Activated CD4-positive, alpha-beta T cell treated with anti-CD3 and anti-CD28 coated beads, Interleukin-2, amount 50 U/mL, for 24 hours (primary cell): Measurements from ENCODE around the gene TSPO.

Experiments used
- DNase-seq, 2 donors: peaks; one replicate each; pipeline ENCODE4 v3.0.0-alpha.2; 2020; ENCODE audit warnings: low read depth in 1 of 2, low spot score in 1 of 2

TSPO gene

DNA sequence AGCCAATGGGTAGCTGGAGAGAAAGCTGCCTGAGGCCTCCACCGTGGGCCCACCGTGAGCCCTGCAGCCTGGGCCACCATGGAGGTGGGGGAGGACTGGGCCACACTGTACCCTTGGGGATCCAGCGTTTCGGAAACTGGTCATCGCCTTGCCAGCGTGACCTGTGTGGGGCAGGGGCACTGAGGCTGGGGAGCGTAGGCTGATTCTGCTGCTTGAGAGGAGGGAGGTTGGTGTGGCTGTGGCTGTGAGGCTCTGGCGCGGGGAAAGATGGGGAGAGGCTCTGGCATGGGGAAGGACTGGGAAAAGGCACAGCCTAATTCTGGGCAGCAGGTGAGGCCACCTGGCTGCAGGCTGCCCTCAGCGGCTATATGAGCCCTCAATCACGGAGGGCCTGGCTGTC lies 48.2 kb downstream of the TSPO start:
- no peak for DNase-seq

DNA sequence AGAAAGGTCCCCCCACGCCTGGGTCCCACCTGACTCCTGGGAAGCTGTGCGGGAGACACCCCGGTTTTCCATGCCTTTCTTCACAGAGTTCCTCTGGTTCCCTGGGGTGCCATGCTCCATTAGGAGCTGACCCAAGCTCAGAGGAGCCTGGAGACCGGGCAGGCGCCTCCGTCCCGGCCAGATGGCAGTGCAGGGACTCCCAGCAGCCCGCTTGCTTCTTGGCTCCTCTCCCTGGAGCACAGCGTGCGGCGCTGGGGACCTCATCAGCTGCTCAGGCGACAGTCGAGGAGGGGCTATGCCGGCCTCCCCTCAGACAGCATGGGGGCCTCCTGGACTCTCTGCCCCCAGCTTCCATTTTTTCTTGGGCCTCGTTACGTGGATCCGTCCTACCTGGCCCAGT lies 48.7 kb downstream of the TSPO start:
- no peak for DNase-seq

DNA sequence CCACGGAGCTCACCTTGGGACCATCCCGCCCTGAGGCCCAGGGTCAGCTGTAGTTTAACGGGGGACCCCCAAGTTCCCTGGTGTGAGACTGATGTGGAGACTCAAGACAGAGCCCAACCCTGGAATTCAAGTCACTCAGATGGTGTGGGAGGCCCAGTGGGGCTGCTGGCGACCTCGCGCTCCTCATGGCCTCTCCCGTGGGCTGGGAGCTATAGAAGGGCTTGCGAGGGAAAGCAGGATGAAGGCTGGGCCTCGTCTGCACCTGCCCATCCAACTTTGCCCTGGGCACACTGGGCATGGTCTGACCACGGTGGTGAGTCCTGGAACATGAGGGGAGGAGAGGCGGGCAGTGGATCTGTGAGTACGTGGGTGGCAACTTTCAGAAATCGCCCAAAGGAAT lies 49.2 kb downstream of the TSPO start:
- DNase-seq: no peak

DNA sequence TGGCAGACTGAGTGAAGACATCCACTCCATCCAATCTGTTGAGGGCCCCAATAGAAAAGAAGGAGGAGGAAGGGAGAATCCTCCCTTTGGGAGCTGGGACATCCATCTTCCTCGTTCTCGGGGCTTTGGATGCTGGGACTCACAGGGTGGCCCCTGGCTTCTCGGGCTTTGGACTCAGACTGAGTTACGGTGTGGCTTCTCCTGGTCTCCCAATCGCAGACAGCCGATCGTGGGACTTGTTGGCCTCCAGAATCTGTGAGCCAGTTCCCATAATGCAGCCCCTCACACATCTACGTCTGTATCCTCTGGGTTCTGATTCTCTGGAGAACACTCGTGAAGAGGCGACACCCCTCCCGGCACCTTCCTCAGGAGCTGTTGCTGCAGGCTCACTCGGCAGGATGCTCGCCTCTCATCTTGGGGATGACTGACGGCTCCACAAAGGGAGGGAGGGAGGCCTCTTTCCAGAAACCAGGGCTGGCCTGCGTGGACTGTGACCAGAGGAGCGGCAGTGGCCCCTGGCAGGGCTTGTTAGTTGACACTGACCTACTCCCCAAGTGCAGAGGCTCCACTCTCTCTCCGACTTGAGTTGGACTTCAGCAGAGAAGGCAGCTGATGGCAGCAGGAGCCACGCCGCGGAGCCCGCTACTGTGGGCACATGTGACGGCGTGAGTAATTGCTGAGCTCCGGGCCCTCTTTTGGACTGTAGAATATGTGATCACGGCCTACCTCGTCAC lies 50.3 kb downstream of the TSPO start:
- DNase-seq: no peak

DNA sequence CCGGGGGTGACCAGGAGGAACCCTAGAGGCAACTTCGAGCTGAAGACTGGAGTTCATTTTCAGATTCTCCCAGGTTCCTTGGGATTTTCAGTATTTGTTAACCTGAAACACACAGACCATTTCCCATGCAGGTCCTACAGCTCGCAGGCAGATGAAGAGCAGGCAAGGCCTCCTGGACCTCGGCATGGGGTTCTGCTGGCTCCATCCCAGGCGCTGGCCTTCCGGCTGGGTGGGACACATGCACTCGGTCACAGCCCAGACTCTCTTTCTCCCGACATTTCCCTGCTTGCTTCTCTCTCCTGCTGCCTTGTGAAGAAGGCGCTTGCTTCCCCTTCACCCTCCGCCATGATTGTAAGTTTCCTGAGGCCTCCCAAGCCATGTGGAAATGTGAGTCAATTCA lies 51.0 kb downstream of the TSPO start:
- DNase-seq: no peak

DNA sequence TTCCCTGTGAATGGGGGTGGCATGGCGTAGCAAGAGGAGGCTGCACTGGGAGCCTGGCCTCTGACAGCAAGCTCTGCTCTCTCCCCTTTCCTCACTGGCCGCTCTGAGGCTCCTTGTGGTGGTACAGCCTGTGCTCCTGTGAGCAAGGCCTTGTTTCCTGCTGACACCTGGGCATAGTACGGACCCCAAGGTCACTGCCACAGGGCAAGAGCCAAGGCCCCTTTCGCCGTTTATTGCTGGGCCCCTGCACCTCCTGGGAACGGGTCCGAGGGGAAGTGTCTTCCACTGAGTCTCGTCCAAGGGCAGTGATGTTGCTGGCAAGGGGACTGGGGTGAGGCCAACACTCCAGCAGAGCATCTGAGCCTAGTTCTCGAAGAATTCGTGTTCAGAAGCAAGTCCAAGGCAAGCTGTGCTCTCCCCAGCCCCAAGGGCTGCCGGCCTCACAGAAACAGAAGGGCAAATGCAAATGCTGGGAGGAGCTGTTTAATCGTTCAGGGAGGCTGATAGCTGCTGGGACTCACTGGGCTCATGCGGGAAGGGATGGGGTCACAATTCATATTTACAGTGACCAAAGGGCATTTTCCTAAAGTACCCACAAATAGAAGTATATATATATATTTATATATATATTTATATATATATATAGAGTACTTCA lies 51.5 kb downstream of the TSPO start:
- no peak for DNase-seq

DNA sequence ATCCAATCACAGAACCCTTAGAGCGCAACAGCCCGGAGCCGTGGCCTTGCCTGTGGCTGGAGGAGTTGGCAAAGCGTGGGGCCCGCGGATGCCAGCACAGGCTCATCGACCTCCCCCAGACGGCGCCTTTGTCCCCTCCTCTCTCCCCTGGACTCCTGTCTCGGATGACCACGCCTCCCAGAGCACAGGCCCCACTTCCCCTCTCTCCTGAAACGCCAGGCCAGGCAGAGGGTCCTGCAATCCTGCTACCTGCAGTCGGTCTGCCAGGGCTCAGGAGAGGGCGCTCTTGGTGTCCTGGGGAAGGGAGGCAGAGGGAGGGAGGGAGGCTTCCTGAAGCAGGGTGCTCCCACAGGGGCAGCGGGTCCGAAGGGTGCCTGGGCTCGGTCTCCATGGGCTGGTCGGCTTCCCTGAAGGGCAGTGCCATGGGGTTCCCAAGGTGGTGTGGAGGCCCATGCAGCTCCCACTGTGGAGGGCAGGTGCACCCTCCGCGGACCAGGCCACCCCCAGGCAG lies 52.2 kb downstream of the TSPO start:
- DNase-seq: no peak

DNA sequence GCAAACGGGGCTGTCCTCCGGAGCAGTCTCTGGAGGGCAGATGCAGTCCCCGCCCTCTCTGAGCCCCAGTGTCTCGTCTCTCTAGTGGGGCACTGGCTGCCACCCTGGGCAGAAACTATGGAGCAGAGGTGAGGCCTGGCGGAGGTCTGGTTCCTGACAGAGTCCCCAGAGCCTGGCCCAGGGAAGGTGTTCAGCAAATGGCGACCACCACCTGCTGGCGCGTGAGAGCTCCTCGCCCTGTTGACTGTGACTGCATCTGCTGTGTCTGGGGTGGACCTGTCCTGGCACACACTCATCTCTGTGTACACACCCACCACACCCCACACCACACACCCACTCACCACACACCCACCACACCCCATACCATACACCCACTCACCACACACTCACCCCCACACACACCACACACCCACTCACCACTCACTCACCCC lies 53.9 kb downstream of the TSPO start:
- DNase-seq: no peak

DNA sequence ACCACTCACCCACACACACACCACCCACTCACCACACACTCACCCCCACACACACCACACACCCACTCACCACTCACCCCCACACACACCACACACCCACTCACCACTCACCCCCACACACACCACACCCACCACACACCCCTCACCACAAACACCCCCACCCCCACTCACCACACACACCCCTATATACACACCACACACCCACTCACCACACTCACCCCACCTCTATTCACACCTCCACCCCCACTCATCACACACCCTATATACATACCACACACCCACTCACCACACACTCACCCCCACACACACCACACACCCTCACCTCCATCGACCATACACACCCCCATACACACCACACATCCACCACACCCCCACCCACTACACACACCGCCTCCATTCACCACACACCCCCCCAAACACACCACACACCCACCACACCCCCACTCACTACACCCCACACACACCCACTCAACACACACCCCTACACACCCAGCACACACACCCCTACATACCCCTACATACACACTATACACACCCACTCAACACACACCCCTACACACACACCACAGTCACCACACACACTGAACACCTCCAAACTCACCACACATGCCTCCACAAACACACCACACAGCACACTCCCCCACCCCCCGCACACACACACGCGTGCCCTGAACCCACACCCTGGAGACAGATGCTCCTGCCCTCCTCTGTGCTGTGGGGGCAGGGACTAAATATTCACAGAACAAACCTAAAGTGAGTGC lies 54.6 kb downstream of the TSPO start:
- DNase-seq: no peak

DNA sequence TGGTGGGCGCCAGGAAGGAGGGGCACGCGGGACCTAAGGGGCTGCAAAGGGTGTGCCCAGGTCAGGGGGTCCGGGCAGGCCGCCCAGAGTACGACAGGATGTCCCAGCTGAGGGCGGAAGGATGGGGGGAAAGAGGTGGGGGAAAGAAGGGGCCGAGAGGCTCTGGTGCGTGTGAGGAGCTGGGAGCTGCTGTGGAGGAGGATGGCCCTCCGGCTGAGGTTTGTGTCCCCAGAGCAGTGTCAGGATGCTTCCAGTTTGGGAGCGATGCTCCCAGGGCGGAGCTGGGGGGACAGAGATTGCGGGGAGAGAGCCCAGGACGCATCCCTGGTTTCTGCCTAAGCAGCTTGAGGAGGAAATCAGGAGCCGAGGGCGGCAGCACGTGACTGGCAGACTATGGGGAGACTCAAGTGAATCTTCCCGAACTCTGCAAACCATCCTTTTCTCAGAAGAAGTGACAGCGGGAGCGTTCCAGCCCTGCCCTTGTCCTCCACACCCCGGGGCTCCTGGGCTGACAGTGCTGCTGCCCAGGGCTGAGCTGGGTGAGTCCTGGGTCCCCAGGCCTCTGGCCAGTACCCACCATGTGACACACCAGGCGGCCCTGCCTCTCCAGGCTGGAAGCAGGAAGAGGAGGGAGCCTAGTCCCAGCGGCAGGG lies 55.3 kb downstream of the TSPO start:
- DNase-seq: no peak

DNA sequence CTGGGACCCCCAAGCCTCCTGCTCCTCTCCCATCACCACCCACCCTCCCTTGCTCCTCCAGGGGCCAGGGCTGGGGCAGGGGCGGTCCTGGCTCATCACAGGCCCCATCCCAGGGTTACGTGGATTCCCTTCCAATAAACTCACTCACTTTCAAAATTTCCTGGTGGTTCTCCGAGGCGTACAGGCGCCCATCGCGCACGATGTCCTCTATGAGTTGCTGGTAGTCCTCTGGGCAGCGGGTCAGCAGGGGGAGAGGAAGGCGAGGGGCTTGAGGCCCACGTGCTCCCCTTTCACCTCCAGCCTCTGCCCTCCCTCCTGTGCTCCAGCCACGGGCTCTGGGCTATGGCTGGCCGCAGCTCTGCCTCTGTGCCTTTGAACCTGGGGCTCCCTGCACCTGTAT lies 56.0 kb downstream of the TSPO start:
- DNase-seq: no peak

DNA sequence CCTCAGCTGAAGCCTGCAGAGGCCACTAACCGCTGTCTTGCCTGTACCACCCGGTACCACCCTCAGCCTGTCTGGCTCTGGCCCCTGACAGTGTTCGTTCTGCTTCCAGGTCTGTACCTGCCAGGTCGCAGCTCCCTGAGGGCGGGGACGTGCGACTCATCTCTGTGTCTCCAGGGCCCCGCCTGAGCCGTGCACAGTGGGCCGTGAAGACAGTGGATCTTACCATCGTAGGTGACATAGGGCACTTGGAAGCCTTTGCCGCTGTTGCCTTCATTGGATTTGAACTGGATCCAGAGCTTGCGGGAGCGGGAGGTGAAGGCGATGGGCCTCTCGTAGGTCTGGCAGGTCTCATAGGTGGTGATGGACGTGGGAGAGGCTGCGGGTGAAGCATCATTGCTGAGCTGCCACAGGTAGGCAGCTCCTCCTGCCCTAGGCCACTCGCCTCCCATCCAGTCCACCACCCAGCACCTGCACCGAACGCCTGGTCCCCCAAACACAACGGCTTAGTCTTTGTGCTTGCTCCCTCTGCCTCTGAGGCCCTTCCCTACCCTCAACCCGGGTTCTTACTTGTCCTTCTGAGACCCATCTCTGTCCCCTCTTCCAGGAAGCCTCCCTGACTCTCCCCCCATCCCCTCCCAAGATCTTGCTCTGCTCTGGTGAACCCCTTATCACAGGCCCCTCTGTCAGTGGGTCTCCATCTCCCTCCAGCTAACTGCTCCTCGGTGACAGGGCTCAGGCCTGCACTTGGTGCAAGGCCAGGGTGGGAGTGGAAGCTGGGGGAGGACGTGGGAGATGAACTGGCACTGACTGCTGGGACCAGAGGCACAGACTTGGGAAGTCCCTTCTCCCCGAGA lies 56.7 kb downstream of the TSPO start:
- no peak for DNase-seq

DNA sequence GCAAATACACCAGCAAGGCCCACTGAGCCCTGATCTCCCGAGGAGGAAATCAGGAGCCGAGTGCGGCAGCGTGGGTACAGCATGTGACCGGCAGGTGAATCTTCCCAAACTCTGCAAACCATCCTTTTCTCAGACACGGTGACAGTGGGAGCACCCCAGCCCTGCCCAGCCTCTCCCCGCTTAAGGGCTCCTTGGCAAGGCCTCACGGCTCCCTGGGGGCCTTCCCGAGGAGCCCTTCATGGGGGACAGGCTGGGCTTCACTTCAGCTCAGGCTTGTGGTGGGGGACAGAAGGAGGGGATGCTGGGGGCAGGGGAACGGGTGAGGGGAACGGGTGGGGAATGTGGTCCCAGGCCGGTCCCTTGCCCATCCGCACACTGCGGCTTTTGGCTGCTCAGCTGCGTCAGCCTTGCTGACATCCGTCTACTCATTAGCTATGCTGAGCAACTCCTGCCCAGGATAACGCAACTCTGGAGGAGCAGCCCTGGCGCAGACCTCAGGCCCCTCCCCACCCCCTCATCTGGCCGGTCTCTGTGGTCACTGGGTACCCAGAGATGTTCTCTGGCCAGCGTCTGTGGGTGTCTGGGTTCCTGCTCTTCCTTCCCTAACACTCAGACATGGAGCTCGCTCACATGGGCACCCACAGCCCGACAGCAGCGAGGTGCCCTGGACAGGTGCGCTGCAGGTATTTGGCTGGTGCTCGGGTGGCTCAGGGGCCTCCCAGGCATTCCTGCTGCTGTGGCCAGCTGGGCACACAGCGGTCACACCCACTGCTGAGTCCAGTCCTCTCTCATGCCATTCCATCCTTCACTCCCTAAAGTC lies 57.6 kb downstream of the TSPO start:
- no peak for DNase-seq

DNA sequence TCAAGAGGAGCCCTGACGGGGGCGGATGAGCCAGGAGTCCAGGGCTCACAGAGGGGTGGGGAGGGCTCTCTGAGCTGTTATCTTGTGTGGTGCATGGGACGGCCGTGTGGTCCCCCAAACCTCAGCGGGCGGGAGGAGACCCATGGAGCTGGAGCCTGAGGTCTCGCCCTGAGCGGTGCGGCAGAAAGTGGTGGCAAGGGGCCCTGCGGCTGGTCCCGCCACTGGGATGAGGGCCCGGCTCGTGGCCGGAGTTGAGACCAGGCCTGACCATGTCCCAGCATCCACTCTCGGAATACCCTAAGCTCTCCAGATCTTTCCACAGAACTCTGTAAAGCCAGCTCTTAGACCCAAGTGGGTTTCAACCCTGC lies 58.1 kb downstream of the TSPO start:
- no peak for DNase-seq

DNA sequence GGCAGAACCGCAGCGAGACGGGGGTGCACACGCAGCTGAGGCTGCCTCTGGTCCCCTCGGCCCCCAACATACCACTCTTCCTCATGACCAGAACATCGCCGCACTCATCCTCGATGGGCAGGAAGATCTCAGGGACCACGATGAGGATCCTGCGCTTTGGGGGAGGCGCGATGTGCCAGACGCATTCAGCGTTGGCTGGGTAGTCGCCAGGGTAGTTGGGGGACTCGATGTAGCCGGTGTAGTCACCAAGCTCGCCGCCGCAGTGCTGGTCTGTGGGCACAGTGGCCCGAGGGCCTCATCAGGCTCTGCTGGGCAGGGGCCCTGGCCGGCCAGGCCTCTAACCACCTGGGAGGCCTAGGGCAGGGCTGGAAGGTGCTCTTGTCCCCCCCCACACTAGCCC lies 58.6 kb downstream of the TSPO start:
- DNase-seq: no peak

DNA sequence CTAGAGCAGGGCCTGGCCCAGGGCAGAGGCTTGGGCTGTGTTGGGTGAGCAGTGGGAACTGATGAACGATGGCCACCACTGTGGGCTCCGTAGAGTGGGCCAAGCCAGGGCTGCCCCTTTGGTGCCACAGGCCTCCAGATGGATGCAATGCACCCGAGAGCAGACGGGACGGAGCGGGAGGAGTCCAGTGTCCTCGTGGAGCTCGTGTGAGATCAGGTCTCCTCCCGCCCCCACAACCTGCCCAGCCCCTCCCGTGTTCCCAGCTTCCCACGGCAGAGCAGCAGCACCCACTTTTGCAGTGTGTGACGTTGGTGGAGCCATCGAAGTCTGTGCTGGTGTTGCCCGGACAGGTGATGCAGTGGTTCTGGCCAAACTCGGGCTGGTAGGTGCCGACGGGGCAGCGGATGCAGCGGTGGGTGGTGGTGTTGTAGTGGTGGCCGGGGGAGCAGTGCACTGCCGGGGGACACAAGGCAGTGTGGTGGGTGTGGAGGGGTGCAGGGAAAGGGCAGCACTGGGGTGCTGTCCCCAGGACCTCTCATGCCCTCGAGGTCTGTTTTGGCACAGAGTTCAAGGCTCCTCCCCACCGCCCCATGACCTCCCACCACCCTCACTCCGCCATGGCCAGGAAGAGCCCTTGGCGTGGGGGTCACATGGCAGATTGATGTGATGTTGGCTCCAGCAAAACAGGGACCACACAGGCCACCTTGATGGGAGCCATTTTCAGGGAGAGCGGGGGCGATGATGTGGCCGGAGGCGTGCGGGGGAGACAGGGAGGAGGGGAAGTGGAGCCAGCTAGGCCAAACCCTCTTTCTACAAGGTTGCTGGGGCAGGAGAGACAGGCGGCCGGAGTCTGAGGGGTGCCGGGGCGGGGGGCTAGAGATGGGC lies 59.5 kb downstream of the TSPO start:
- no peak for DNase-seq

DNA sequence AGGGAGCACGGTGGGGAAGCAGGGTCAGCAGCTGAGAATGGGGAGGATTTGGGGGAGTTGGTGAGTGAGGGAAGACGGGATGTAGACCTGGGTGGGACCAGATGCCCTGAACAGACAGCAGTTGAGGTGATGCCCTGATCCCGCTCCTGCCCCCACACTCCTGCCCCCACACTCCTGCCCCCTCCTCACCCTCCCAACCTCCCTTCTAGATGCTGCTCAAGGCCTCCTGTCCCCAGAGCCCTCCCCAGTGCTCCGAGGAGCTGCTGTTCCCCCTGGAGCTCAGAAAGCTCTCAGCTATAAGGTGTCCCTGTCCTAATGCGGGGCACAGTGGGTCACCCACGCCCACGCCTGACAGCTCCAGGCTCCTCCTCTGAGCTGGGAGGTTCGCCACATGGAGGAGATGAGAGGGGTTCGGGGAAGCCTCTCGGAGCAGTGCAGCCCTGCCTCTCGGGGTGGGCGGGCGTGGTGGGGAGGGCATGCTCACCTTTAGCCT lies 60.6 kb downstream of the TSPO start:
- DNase-seq: no peak

DNA sequence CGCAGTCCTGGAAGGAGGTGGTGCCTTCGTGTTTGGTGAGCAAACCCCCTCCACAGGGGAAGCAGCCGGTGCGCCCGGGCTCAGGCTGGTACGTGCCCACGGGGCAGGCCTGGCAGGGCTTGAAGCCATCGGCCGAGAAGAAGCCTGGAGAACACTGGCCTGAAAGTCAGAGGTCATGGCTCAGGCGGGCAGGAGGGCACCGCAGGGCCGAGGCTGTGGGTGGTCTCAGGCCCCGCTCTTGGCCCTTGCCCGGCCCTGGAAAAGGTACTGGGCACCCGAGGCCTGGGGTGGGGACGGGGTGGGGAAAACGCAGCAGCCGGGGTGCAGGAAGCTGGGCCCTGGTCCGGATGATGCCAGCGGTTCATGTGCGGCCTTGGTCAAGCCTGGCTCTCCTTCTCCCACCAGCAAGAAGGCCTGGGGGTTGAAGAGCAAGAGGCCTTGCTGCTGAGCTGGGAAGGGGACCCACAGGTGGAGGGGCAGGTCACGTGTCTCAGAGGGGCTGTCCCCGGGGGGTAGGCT lies 61.1 kb downstream of the TSPO start:
- no peak for DNase-seq
